ENCODE data around the gene TMEM150B. TPM values are rescaled to one million over a fixed set of nuclear protein-coding genes. Genes with fewer than 3 reads are reported as not detected.

The TMEM150B gene
- polyA plus RNA-seq, 3 donors, result 10.1 to 65.6 (median 11.2) TPM

GRCh38 chr19:55353803-55354697 is 28.9 kb upstream of the TMEM150B start:
- H3K4me1 ChIP-seq (ENCODE audit: control insufficient read depth in 1 of 2, insufficient read depth in 2 of 2, low read length in 2 of 2), result peaks cover 22 to 28% of the 10 kb centered on the region in 2 donors
- 2% methylated on average over 56 of the region's 72 CpGs for WGBS (ENCODE audit: insufficient coverage)
- no peaks in the 10 kb centered on the region for H3K79me2 ChIP-seq (ENCODE audit: insufficient read depth, low read length)
- peaks cover 5 to 8% of the 10 kb centered on the region in 2 donors for H3K36me3 Mint-ChIP-seq
- no peak for TF ChIP-seq CTCF (IDR thresholded peaks at IDR 0.05)
- DNase-seq, result peak; percentile 38 to 63 (median 55)
- H3K4me3 ChIP-seq (replicated peaks in 1 of 3; ENCODE audit: low read depth in 2 of 3, low read length in 3 of 3), result peak overlapping the region; percentile 36 to 71 (median 45)
- intact Hi-C loops (cut with micrococcal nuclease), result loop anchor here in 1 of 2 donors (5.0 kb wide), 1 partner anchor 42 kb away; no protein-coding TSS in a partner anchor
- H3K9ac ChIP-seq (ENCODE audit: insufficient read depth, low read length, poor library complexity, severe bottlenecking), result peak overlapping the region; percentile 19
- H3K4me2 ChIP-seq (replicated peaks; ENCODE audit: extremely low read depth, low read length, poor library complexity, severe bottlenecking), result peak overlapping the region; percentile 88
- no peaks in the 10 kb centered on the region for H4K20me1 ChIP-seq (ENCODE audit: insufficient read depth, low read length)
- peaks cover 0 to 9% of the 10 kb centered on the region in 2 donors for H3K9me3 ChIP-seq (replicated peaks in 1 of 2; ENCODE audit: control insufficient read depth in 1 of 2, insufficient read depth in 1 of 2, low read length in 2 of 2)
- H3K27me3 Mint-ChIP-seq (ENCODE audit: low read depth in 3 of 3), result peaks cover 55 to 75% (median 59%) of the 10 kb centered on the region in 3 donors
- no peaks in the 10 kb centered on the region for H3K36me3 ChIP-seq (replicated peaks in 1 of 2; ENCODE audit: control insufficient read depth in 1 of 2, insufficient read depth in 2 of 2, low read length in 2 of 2)
- H3K4me1 Mint-ChIP-seq, result peaks cover 33% of the 10 kb centered on the region
- peaks cover 0 to 11% (median 8%) of the 10 kb centered on the region in 7 donors for H3K9me3 Mint-ChIP-seq
- H2AFZ ChIP-seq (ENCODE audit: insufficient read depth, low read depth, low read length, poor library complexity, severe bottlenecking), result peak overlapping the region; percentile 73
- H3K27me3 ChIP-seq (ENCODE audit: control insufficient read depth in 2 of 2, insufficient read depth in 2 of 2, low read length in 2 of 2), result peaks cover 13 to 62% of the 10 kb centered on the region in 2 donors
- H3K4me3 Mint-ChIP-seq, result peak overlapping the region; percentile 84 to 90
- H3K27ac ChIP-seq (ENCODE audit: low read depth in 1 of 2, low read length in 2 of 2), result no peak overlapping the region
- H3K27ac Mint-ChIP-seq, result peak overlapping the region in 4 of 7 donors; percentile 41 to 80 (median 64)

DNA sequence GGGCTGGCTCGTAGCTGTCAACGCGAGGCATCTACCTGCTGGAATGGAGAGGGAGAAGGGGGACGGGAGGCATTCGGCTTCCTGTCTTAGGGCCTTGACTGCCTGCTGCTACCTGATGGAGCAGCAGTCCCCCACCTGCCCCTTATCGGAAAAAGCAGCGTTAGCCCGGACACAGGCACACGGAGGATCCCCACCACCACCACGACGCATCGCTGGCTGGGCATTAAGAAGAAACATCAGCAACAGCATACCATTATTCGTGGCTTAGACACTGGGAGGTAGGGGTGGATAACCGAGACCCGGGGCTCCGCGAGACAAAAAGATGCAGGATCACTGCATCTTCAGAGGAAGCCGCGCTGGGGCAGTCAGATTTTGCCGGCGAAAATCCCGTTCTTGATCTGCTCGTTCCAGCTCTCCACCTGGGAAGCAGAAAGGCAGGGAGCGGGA is 28.2 kb upstream of the TMEM150B start:
- no peaks in the 10 kb centered on the region for H3K36me3 ChIP-seq (replicated peaks in 1 of 2; ENCODE audit: control insufficient read depth in 1 of 2, insufficient read depth in 2 of 2, low read length in 2 of 2)
- H2AFZ ChIP-seq (ENCODE audit: insufficient read depth, low read depth, low read length, poor library complexity, severe bottlenecking), result peak overlapping the region; percentile 73
- Mint-ChIP-seq H3K4me3 (peak overlapping the region; percentile 84 to 90), H3K4me1 (peaks cover 33% of the 10 kb centered on the region), H3K36me3 (peaks cover 5 to 8% of the 10 kb centered on the region in 2 donors), H3K9me3 (peaks cover 0 to 11% (median 8%) of the 10 kb centered on the region in 7 donors), H3K27ac (peak overlapping the region in 1 of 7 donors; percentile 22), H3K27me3 (ENCODE audit: low read depth in 3 of 3) (peaks cover 49 to 75% (median 59%) of the 10 kb centered on the region in 3 donors)
- peak overlapping the region; percentile 19 for H3K9ac ChIP-seq (ENCODE audit: insufficient read depth, low read length, poor library complexity, severe bottlenecking)
- peaks cover 22 to 28% of the 10 kb centered on the region in 2 donors for H3K4me1 ChIP-seq (ENCODE audit: control insufficient read depth in 1 of 2, insufficient read depth in 2 of 2, low read length in 2 of 2)
- H3K79me2 ChIP-seq (ENCODE audit: insufficient read depth, low read length), result no peaks in the 10 kb centered on the region
- H3K4me2 ChIP-seq (replicated peaks; ENCODE audit: extremely low read depth, low read length, poor library complexity, severe bottlenecking), result peak overlapping the region; percentile 88
- H3K27me3 ChIP-seq (ENCODE audit: control insufficient read depth in 2 of 2, insufficient read depth in 2 of 2, low read length in 2 of 2), result peaks cover 13 to 62% of the 10 kb centered on the region in 2 donors
- H3K4me3 ChIP-seq (replicated peaks in 1 of 3; ENCODE audit: low read depth in 2 of 3, low read length in 3 of 3), result peak overlapping the region; percentile 36 to 71 (median 45)
- peaks cover 0 to 9% of the 10 kb centered on the region in 2 donors for H3K9me3 ChIP-seq (replicated peaks in 1 of 2; ENCODE audit: control insufficient read depth in 1 of 2, insufficient read depth in 1 of 2, low read length in 2 of 2)
- no peak for TF ChIP-seq CTCF (IDR thresholded peaks at IDR 0.05)
- 3% methylated on average over 17 of the region's 24 CpGs for WGBS (ENCODE audit: insufficient coverage)
- DNase-seq, result no peak
- intact Hi-C loops (cut with micrococcal nuclease), result loop anchor here in 1 of 2 donors (5.0 kb wide), 1 partner anchor 41 kb away; no protein-coding TSS in a partner anchor
- no peak overlapping the region for H3K27ac ChIP-seq (ENCODE audit: low read depth in 1 of 2, low read length in 2 of 2)
- H4K20me1 ChIP-seq (ENCODE audit: insufficient read depth, low read length), result no peaks in the 10 kb centered on the region

All from CD14-positive monocyte (primary cell).